PC-3 (cell line): Measurements from ENCODE around the gene LCLAT1. TPM values are rescaled to one million over a fixed set of nuclear protein-coding genes. Genes with fewer than 3 reads are reported as not detected.

Experiments used
- ATAC-seq: fragments of 200-7000 bp; cut with Tn5 transposase; 2 replicates; pipeline ENCODE4 v1.9.1; 2020; ENCODE audit warnings: mild to moderate bottlenecking, moderate library complexity
- BruUV-seq: library from RNA; stranded (reverse); fragments of 400-500 nt; replicated peaks from 2 replicates; lab custom pipeline; 2021; lab: Mats Ljungman, UMichigan
- CTCF ChIA-PET: fragments of 300-600 bp; sonication (Branson Sonifier 250); formaldehyde crosslinking; loops from one replicate; lab custom pipeline; 2022; ENCODE audit warnings: antibody characterized with exemption; lab: Charles Lee
- POLR2A ChIA-PET: fragments of 300-600 bp; sonication (Branson Sonifier 250); formaldehyde crosslinking; loops from one replicate; lab custom pipeline; 2022; ENCODE audit warnings: antibody characterized with exemption; ENCODE audit not compliant: unreplicated experiment; lab: Charles Lee
- DNase-seq: peaks from one replicate; pipeline ENCODE4 v3.0.0-alpha.2; 2015
- H2AFZ ChIP-seq: fragments of 300-600 bp; sonication (generic); 2 replicates; pipeline ENCODE4 v1.6.0; 2016; ENCODE audit warnings: antibody characterized with exemption, low read length
- H3F3A ChIP-seq: fragments of 300-600 bp; sonication (generic); one replicate; pipeline ENCODE4 v1.6.0; 2017; ENCODE audit warnings: antibody characterized with exemption, low read length, control low read depth, mild to moderate bottlenecking; ENCODE audit not compliant: unreplicated experiment
- H3K27ac ChIP-seq: fragments of 300-600 bp; sonication (generic); 2 replicates; pipeline ENCODE4 v1.5.1; 2016; ENCODE audit warnings: mild to moderate bottlenecking, low read length
- H3K27me3 ChIP-seq: fragments of 300-600 bp; sonication (generic); 2 replicates; pipeline ENCODE4 v1.6.1; 2016; ENCODE audit warnings: low read length, mixed read lengths
- H3K36me3 ChIP-seq: fragments of 300-600 bp; sonication (generic); 2 replicates; pipeline ENCODE4 v1.6.1; 2016; ENCODE audit warnings: low read depth, mixed run types, low read length, mixed read lengths
- H3K4me1 ChIP-seq: fragments of 300-600 bp; sonication (generic); 2 replicates; pipeline ENCODE4 v1.5.1; 2016; ENCODE audit warnings: low read length; ENCODE audit not compliant: insufficient read depth
- H3K4me2 ChIP-seq: fragments of 300-600 bp; sonication (generic); 2 replicates; pipeline ENCODE4 v1.6.0; 2016; ENCODE audit warnings: low read length
- H3K4me3 ChIP-seq: fragments of 300-600 bp; sonication (generic); 2 replicates; pipeline ENCODE4 v1.5.1; 2016; ENCODE audit warnings: mild to moderate bottlenecking, low read length, mixed read lengths
- H3K79me2 ChIP-seq: fragments of 300-600 bp; sonication (generic); 2 replicates; pipeline ENCODE4 v1.6.1; 2017; ENCODE audit warnings: low read length, mixed read lengths
- H3K9ac ChIP-seq: fragments of 300-600 bp; sonication (generic); 2 replicates; pipeline ENCODE4 v1.6.0; 2016; ENCODE audit warnings: mild to moderate bottlenecking, low read length
- H3K9me2 ChIP-seq: fragments of 300-600 bp; sonication (generic); replicated peaks from 2 replicates; pipeline ENCODE4 v1.6.1; 2016; ENCODE audit warnings: mixed run types, low read length, mixed read lengths
- H3K9me3 ChIP-seq: fragments of 300-600 bp; sonication (generic); 2 replicates; pipeline ENCODE4 v1.6.1; 2016; ENCODE audit warnings: low read length, mixed read lengths
- H4K20me1 ChIP-seq: fragments of 300-600 bp; sonication (generic); 2 replicates; pipeline ENCODE4 v1.6.1; 2016; ENCODE audit warnings: low read length, mixed read lengths
- CTCF ChIP-seq: fragments of 300-600 bp; sonication (generic); conservative IDR thresholded peaks from 2 replicates; pipeline ENCODE4 v1.5.1; 2017; ENCODE audit warnings: antibody characterized with exemption, low read depth, mild to moderate bottlenecking, low read length
- EZH2 ChIP-seq: fragments of 300-600 bp; sonication (generic); IDR thresholded peaks from one replicate; pipeline ENCODE4 v1.6.1; 2017; ENCODE audit warnings: antibody characterized with exemption, mild to moderate bottlenecking, low read length; ENCODE audit not compliant: unreplicated experiment
- EZH2phosphoT487 ChIP-seq: fragments of 300-600 bp; sonication (generic); IDR thresholded peaks from 2 replicates; pipeline ENCODE4 v1.6.1; 2018; ENCODE audit warnings: mild to moderate bottlenecking, antibody characterized with exemption, low read length, borderline replicate concordance
- intact Hi-C: fragments of 100-400 bp; cut with micrococcal nuclease; formaldehyde crosslinking; loops from 2 replicates; pipeline ENCODE4 v1.9.0; 2023
- total RNA-seq: library from RNA; depleted of rRNA; stranded (reverse); fragments of >200 nt; gene quantifications from 2 replicates; pipeline ENCODE4 v1.2.3, GENCODE V29; 2014

The LCLAT1 gene
- total RNA-seq, 1 experiment from 2014 or later: 22.0 TPM

- ATAC-seq: no peak
These were observed 232.5 kb downstream of the LCLAT1 start for GRCh38 chr2:30679426-30680088.

DNA sequence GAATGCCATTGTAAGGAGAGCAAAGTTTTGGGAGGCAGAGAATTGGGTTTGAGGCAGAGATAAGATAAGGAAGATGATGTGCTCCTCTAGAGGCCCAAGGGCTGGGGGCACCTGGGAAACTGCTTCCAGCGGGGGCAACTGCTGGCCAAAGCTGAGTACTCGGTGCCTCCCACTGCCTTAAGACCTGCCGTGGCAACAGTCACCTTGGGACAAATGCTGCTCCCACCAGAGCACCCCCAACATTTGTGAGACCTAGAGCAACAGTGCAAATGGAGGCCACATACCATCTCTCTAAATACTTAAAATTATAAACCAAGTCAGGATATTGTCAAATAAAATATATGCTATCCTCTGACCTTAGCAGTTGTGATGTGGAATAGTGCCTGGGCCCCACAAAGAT is 233.1 kb downstream of the LCLAT1 start:
- no peak overlapping the region for H3K4me3 ChIP-seq
- no peak overlapping the region for H3K4me2 ChIP-seq
- ATAC-seq (no peak), DNase-seq (no peak)
- no peak overlapping the region for H2AFZ ChIP-seq
- no peaks in the 10 kb centered on the region for H3K9me2 ChIP-seq
- no peaks in the 10 kb centered on the region for H3K27me3 ChIP-seq
- H4K20me1 ChIP-seq: no peaks in the 10 kb centered on the region
- no TSS peak for BruUV-seq
- no peaks in the 10 kb centered on the region for H3K36me3 ChIP-seq
- intact Hi-C loops: no loop called here
- no peak overlapping the region for H3K27ac ChIP-seq
- H3K79me2 ChIP-seq: no peaks in the 10 kb centered on the region
- ChIA-PET POLR2A (no interaction called here), CTCF (no interaction called here)
- H3K4me1 ChIP-seq: no peaks in the 10 kb centered on the region
- H3K9ac ChIP-seq: no peak overlapping the region
- no peaks in the 10 kb centered on the region for H3K9me3 ChIP-seq
- no peaks in the 10 kb centered on the region for H3F3A ChIP-seq
- no peak for TF ChIP-seq CTCF
- no peak for TF ChIP-seq EZH2phosphoT487
- no peak for TF ChIP-seq EZH2

More at GRCh38 chr2:30679426-30680088, 232.5 kb downstream of the LCLAT1 start:
- ChIA-PET CTCF (no interaction called here), POLR2A (no interaction called here)
- Histone ChIP-seq H3K27me3 (no peaks in the 10 kb centered on the region), H3K79me2 (no peaks in the 10 kb centered on the region), H3K27ac (no peak overlapping the region), H3K4me1 (no peaks in the 10 kb centered on the region), H3K4me3 (no peak overlapping the region), H4K20me1 (no peaks in the 10 kb centered on the region), H3K36me3 (no peaks in the 10 kb centered on the region), H3F3A (no peaks in the 10 kb centered on the region), H2AFZ (no peak overlapping the region), H3K9me2 (no peaks in the 10 kb centered on the region), H3K9ac (no peak overlapping the region), H3K9me3 (no peaks in the 10 kb centered on the region), H3K4me2 (no peak overlapping the region)
- TF ChIP-seq CTCF: no peak
- TF ChIP-seq EZH2phosphoT487: no peak
- no peak for TF ChIP-seq EZH2
- DNase-seq: no peak
- no TSS peak for BruUV-seq
- intact Hi-C loops: no loop called here

GRCh38 chr2:30681022-30681421 is 234.0 kb downstream of the LCLAT1 start:
- Histone ChIP-seq H3K9ac (no peak overlapping the region), H3K4me1 (no peaks in the 10 kb centered on the region), H3K9me3 (no peaks in the 10 kb centered on the region), H3F3A (no peaks in the 10 kb centered on the region), H3K4me2 (no peak overlapping the region), H2AFZ (no peak overlapping the region), H3K9me2 (no peaks in the 10 kb centered on the region), H3K79me2 (no peaks in the 10 kb centered on the region), H3K4me3 (no peak overlapping the region), H4K20me1 (no peaks in the 10 kb centered on the region), H3K27me3 (no peaks in the 10 kb centered on the region), H3K27ac (no peak overlapping the region), H3K36me3 (no peaks in the 10 kb centered on the region)
- ATAC-seq: no peak
- no peak for DNase-seq
- POLR2A ChIA-PET: no interaction called here
- TF ChIP-seq EZH2phosphoT487: no peak
- no peak for TF ChIP-seq CTCF
- no peak for TF ChIP-seq EZH2
- no TSS peak for BruUV-seq
- CTCF ChIA-PET: no interaction called here
- intact Hi-C loops: no loop called here
